MCF 10A (cell line): ENCODE results near the gene FOXP1. TPM values are rescaled to one million over a fixed set of nuclear protein-coding genes. Genes with fewer than 3 reads are reported as not detected.

Experiments
- BruUV-seq: library from RNA; stranded (reverse); fragments of 400-500 nt; replicated peaks from 2 replicates; lab custom pipeline; 2021; lab: Mats Ljungman, UMichigan
- CTCF ChIA-PET: fragments of 300-600 bp; sonication (Branson Sonifier 250); formaldehyde crosslinking; extraction: SDS; loops from one replicate; lab custom pipeline; 2021; ENCODE audit warnings: antibody characterized with exemption, inconsistent platforms; lab: Yijun Ruan, JAX
- POLR2A ChIA-PET: fragments of 300-600, 350-650 bp; sonication (Branson Sonifier 250); formaldehyde crosslinking; extraction: SDS; loops from one replicate; lab custom pipeline; 2020; ENCODE audit warnings: antibody characterized with exemption, inconsistent platforms; lab: Yijun Ruan, JAX
- DNase-seq: peaks from one replicate; pipeline ENCODE4 v3.0.0-alpha.2; 2018; ENCODE audit not compliant: unreplicated experiment
- H3K27ac Mint-ChIP-seq: one replicate; pipeline ENCODE4 v1.8.0; 2022; ENCODE audit warnings: mild to moderate bottlenecking, low read depth, mixed read lengths; ENCODE audit not compliant: unreplicated experiment
- H3K27me3 Mint-ChIP-seq: one replicate; pipeline ENCODE4 v1.8.0; 2022; ENCODE audit warnings: mixed read lengths; ENCODE audit not compliant: insufficient read depth, unreplicated experiment
- H3K36me3 Mint-ChIP-seq: one replicate; pipeline ENCODE4 v1.8.0; 2022; ENCODE audit warnings: mild to moderate bottlenecking, moderate library complexity, mixed read lengths; ENCODE audit not compliant: insufficient read depth, unreplicated experiment
- H3K4me1 Mint-ChIP-seq: one replicate; pipeline ENCODE4 v1.8.0; 2022; ENCODE audit warnings: mixed read lengths; ENCODE audit not compliant: insufficient read depth, unreplicated experiment
- H3K4me3 Mint-ChIP-seq: one replicate; pipeline ENCODE4 v1.8.0; 2022; ENCODE audit warnings: mild to moderate bottlenecking, moderate library complexity, mixed read lengths; ENCODE audit not compliant: unreplicated experiment
- H3K9me3 Mint-ChIP-seq: one replicate; pipeline ENCODE4 v1.8.0; 2022; ENCODE audit warnings: mixed read lengths; ENCODE audit not compliant: unreplicated experiment
- intact Hi-C: fragments of 100-400 bp; cut with micrococcal nuclease; formaldehyde crosslinking; loops from 2 replicates; pipeline ENCODE4 v1.14.1; 2022
- total RNA-seq: library from RNA; stranded (reverse); gene quantifications from 2 replicates; pipeline ENCODE4 v1.2.3, GENCODE V29; 2022
- TF ChIP-seq, protein P1 (sequence below): fragments of 200-600 bp; IDR thresholded peaks from one replicate; pipeline ENCODE4 v1.8.0; 2022; ENCODE audit warnings: antibody characterized with exemption, mild to moderate bottlenecking; ENCODE audit not compliant: unreplicated experiment

Gene FOXP1
- total RNA-seq, 1 experiment from 2014 or later, result 49.0 TPM

DNA sequence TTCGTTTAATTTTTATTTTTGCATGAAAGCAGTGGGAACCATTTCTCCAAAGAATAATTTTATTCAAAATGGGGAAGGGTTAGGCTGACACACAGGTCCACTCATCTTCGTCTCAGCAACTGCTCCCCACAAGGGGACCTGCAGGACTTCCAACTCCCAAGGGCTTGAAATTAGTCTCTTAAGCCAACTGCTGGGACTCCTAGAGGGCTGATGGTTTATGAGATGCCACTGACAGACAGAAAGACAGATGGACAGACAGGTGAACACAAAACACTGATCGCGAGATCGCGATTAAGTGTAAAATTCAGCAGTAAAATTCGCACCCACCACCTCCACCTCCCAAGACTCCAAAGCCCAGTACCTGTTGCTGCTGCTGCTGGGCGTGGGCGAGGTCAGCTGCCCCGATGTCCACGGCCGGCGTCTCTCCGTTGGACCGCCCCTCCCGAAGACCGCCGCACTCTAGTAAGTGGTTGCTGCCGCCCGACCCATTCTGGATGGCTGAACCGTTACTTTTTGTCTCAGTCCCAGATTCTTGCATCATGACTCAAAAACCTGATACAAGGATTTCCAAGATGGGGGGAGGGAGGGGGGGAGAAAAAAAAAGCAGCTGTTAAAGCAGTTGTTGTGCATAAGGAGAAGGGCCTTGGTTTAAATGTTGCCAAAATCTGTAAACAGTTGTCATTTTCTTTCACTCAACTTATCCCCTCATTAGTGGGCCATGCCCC, 385.5 kb downstream of the FOXP1 start:
- DNase-seq, result no peak
- TF ChIP-seq, protein P1, sequence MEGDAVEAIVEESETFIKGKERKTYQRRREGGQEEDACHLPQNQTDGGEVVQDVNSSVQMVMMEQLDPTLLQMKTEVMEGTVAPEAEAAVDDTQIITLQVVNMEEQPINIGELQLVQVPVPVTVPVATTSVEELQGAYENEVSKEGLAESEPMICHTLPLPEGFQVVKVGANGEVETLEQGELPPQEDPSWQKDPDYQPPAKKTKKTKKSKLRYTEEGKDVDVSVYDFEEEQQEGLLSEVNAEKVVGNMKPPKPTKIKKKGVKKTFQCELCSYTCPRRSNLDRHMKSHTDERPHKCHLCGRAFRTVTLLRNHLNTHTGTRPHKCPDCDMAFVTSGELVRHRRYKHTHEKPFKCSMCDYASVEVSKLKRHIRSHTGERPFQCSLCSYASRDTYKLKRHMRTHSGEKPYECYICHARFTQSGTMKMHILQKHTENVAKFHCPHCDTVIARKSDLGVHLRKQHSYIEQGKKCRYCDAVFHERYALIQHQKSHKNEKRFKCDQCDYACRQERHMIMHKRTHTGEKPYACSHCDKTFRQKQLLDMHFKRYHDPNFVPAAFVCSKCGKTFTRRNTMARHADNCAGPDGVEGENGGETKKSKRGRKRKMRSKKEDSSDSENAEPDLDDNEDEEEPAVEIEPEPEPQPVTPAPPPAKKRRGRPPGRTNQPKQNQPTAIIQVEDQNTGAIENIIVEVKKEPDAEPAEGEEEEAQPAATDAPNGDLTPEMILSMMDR, result no peak
- Mint-ChIP-seq H3K4me1 (peaks cover 8% of the 10 kb centered on the region), H3K9me3 (no peaks in the 10 kb centered on the region), H3K4me3 (no peak overlapping the region), H3K27ac (no peak overlapping the region), H3K36me3 (peaks cover 6% of the 10 kb centered on the region), H3K27me3 (no peaks in the 10 kb centered on the region)
- ChIA-PET CTCF (interaction anchor here (0.8 kb wide), 1 partner anchor 9 kb away, joined by 7 read pairs; no protein-coding TSS in a partner anchor), POLR2A (no interaction called here)
- BruUV-seq, result no TSS peak
- intact Hi-C loops, result no loop called here

DNA sequence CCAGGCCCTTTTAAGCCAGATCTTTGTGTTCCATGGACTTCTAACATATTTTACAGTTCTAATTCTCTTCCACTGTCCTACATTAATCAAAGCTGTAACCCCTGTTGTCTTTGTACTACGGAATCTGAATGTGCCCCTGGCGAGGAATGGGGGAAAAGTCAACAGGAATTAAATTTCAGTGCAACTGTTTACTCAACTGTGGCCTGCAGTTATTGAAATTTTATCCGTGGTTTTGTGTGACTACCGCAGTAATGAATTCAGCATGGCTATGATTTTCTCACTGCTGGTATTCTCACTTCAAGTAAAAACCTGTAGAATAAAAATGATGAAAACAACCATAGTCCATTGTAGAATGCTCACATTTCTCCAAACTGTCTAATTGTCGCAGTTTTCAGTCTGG, 388.0 kb downstream of the FOXP1 start:
- DNase-seq, result peak; percentile 38
- no peaks in the 10 kb centered on the region for H3K4me1 Mint-ChIP-seq
- peaks cover 6% of the 10 kb centered on the region for H3K36me3 Mint-ChIP-seq
- no peak overlapping the region for H3K27ac Mint-ChIP-seq
- CTCF ChIA-PET, result interaction anchor here (0.6 kb wide), 1 partner anchor 221 kb away, joined by 3 read pairs; no protein-coding TSS in a partner anchor
- POLR2A ChIA-PET, result no interaction called here
- no peaks in the 10 kb centered on the region for H3K27me3 Mint-ChIP-seq
- BruUV-seq, result no TSS peak
- TF ChIP-seq, protein P1, result no peak
- no peak overlapping the region for H3K4me3 Mint-ChIP-seq
- no peaks in the 10 kb centered on the region for H3K9me3 Mint-ChIP-seq
- intact Hi-C loops, result no loop called here

DNA sequence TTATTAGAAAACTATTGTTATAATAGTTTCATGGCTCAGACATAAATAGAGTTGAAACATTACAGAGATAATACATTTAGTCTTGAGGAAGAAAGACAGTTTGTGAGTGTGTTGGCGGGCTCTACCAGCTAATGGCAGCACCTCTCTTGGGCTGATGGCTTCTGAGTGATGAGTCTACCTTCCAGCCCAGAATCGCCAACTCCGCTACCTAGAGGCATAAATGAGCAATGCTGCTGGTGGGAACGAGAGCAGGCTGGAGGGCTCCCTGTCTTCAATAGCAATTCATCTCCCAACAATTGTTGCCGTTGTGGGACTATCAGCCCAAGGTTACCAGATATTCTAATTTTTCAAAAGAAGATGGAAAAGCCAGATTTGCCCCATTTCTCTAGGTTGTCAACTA, 388.7 kb downstream of the FOXP1 start:
- no peak for DNase-seq
- peaks cover 6% of the 10 kb centered on the region for H3K9me3 Mint-ChIP-seq
- ChIA-PET POLR2A (no interaction called here), CTCF (interaction anchor here (0.6 kb wide), 1 partner anchor 170 kb away, joined by 3 read pairs; no protein-coding TSS in a partner anchor)
- TF ChIP-seq, protein P1, result no peak
- H3K27ac Mint-ChIP-seq, result no peak overlapping the region
- no peaks in the 10 kb centered on the region for H3K4me1 Mint-ChIP-seq
- H3K4me3 Mint-ChIP-seq, result no peak overlapping the region
- no TSS peak for BruUV-seq
- H3K36me3 Mint-ChIP-seq, result peaks cover 6% of the 10 kb centered on the region
- intact Hi-C loops, result no loop called here
- H3K27me3 Mint-ChIP-seq, result no peaks in the 10 kb centered on the region

DNA sequence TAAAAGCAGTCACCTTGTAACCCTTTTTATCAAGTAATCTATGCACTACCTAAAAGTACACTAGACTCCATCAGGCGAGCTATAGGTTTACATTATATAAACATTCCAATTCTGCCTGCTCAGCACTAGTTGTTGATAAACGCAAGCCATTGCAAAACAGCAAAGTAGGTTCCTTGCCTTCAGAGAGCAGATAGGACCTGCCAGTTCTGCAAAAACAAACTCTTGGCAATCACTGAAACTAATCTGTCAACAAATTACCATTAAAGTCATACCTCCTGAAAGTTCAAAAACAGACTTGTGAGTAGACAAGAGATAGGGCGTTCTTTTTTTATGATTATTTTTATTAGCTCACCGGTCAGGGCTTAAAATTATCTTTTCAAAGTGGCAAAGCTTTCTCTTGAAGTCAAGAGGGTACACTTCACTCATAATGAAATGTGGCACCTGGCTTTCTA, 392.5 kb downstream of the FOXP1 start:
- CTCF ChIA-PET, result interaction anchor here (0.6 to 1.4 kb wide), 4 partner anchors 9 to 206 kb away, joined by 3 to 6 read pairs (median 4); no protein-coding TSS in a partner anchor
- Mint-ChIP-seq H3K4me3 (no peak overlapping the region), H3K36me3 (no peaks in the 10 kb centered on the region), H3K27ac (peak overlapping the region; percentile 46), H3K27me3 (no peaks in the 10 kb centered on the region), H3K4me1 (peaks cover 7% of the 10 kb centered on the region), H3K9me3 (peaks cover 8% of the 10 kb centered on the region)
- DNase-seq, result no peak
- no TSS peak for BruUV-seq
- POLR2A ChIA-PET, result no interaction called here
- TF ChIP-seq, protein P1, result no peak
- intact Hi-C loops, result no loop called here
